Fibroblast of pulmonary artery (primary cell): ENCODE measurements around the gene TBX21.

ENCODE experiments used
- DNase-seq: peaks from one replicate; pipeline ENCODE4 v3.0.0-alpha.2; 2010; ENCODE audit warnings: low read depth
- H3K4me3 ChIP-seq: replicated peaks from 2 replicates; pipeline ENCODE4 v1.5.1; 2011; ENCODE audit warnings: low read depth, mild to moderate bottlenecking, control low read depth, low read length, moderate library complexity
- TF ChIP-seq, protein P1 (sequence below): IDR thresholded peaks from 2 replicates; pipeline ENCODE4 v1.5.1; 2011; ENCODE audit warnings: mild to moderate bottlenecking, control low read depth, low read length, inconsistent platforms; ENCODE audit errors: missing control alignments

The TBX21 gene

DNA sequence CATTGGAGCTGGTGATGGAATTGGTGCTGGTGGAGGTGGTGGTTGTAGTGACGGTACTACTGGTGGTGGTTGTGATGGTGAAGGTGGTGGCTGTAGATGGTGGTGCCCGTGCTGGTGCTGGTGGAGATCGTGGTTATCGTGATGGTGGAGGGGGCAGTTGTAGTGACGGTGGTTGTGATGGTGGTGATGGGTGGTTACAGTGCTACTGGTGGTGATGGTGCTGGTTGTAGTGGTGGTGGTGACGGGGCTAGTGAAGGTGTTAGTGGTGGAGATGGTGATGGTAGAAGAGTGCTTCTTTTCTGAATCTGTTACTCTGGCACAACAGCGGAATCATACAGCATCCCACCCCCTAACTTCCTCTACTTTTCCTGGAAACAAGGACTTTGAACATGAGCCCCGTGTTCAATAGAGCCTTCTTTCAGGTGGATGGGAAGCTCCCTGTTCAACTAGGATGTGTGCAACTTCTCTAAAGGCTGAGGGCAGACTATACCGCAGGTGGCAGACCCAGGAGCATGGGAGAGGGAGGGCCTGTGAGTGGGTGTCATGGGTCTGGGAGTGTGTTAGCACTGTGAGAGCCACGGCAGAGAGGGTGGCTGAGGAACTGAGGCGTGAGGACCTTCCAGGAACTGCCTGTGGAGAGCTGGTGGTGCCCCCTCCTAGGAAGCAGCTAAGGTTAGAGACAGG lies 8.2 kb downstream of the TBX21 start:
- TF ChIP-seq, protein P1, sequence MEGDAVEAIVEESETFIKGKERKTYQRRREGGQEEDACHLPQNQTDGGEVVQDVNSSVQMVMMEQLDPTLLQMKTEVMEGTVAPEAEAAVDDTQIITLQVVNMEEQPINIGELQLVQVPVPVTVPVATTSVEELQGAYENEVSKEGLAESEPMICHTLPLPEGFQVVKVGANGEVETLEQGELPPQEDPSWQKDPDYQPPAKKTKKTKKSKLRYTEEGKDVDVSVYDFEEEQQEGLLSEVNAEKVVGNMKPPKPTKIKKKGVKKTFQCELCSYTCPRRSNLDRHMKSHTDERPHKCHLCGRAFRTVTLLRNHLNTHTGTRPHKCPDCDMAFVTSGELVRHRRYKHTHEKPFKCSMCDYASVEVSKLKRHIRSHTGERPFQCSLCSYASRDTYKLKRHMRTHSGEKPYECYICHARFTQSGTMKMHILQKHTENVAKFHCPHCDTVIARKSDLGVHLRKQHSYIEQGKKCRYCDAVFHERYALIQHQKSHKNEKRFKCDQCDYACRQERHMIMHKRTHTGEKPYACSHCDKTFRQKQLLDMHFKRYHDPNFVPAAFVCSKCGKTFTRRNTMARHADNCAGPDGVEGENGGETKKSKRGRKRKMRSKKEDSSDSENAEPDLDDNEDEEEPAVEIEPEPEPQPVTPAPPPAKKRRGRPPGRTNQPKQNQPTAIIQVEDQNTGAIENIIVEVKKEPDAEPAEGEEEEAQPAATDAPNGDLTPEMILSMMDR, result no peak
- no peak overlapping the region for H3K4me3 ChIP-seq
- no peak for DNase-seq

DNA sequence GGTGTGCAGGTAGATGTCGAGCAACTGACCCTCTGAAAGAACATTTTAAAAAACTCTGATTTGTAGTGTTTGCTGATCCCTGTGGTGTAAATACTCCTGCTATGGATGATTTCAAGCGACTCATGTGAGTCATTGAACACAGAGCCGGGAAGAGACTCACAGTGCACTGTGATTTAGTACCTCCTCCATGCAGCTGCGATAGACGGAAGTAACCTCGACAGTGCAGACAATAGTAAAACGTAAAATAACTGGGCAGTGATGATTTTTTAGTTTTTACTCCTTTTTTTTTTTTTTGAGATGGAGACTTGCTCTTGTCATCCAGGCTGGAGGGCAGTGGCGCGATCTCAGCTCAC lies 8.7 kb downstream of the TBX21 start:
- no peak overlapping the region for H3K4me3 ChIP-seq
- no peak for DNase-seq
- TF ChIP-seq, protein P1, result no peak

DNA sequence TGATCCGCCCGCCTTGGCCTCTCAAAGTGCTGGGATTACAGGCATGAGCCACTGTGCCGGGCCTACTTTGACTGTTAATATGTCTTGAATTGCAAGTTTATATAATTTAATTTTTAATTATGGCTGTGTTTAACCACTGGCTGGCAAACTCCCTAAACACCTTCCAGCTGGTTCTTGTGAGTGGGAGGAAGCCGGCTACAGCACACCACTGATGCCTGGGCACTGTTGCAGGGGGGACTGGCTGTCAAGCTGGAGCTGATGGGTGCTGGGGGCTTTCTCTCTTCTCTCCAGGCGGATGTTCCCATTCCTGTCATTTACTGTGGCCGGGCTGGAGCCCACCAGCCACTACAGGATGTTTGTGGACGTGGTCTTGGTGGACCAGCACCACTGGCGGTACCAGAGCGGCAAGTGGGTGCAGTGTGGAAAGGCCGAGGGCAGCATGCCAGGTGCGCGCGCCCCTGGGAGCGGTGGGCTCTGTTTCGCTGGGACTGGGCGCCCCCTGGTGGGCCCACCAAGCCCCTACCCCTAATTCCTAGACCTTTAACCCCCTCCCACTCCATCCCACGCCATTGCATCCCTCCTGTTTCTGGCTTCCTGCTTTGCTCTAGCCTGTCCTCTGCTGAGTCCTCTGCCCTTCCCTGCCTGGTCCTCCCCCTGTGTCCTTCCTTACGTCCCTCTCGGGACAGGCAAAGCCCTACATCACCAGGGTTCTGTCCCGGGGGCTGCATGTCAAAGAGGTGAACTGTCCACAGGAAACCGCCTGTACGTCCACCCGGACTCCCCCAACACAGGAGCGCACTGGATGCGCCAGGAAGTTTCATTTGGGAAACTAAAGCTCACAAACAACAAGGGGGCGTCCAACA lies 9.5 kb downstream of the TBX21 start:
- no peak for DNase-seq
- no peak overlapping the region for H3K4me3 ChIP-seq
- TF ChIP-seq, protein P1, result peak; percentile 21

DNA sequence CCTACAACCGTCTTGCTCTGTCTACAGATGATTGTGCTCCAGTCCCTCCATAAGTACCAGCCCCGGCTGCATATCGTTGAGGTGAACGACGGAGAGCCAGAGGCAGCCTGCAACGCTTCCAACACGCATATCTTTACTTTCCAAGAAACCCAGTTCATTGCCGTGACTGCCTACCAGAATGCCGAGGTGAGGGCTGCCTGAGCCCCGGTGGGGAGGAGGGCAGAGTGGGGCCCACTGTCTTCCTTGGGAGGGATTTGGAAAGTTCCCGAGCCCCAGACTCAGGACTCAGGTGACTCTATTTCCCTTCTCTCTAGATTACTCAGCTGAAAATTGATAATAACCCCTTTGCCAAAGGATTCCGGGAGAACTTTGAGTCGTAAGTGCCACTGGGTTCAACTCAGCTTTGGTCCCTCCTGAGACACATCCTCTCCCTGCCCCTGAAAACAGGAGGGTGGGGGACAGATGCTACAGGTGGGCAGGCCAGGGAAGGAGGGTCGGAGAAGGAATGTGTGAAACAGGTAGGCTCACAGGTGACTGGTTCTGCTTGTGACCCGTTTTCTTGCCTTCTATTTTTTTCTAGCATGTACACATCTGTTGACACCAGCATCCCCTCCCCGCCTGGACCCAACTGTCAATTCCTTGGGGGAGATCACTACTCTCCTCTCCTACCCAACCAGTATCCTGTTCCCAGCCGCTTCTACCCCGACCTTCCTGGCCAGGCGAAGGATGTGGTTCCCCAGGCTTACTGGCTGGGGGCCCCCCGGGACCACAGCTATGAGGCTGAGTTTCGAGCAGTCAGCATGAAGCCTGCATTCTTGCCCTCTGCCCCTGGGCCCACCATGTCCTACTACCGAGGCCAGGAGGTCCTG lies 11.4 kb downstream of the TBX21 start:
- DNase-seq, result no peak
- no peak overlapping the region for H3K4me3 ChIP-seq
- TF ChIP-seq, protein P1, result no peak

DNA sequence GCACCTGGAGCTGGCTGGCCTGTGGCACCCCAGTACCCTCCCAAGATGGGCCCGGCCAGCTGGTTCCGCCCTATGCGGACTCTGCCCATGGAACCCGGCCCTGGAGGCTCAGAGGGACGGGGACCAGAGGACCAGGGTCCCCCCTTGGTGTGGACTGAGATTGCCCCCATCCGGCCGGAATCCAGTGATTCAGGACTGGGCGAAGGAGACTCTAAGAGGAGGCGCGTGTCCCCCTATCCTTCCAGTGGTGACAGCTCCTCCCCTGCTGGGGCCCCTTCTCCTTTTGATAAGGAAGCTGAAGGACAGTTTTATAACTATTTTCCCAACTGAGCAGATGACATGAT lies 12.0 kb downstream of the TBX21 start:
- DNase-seq, result no peak
- H3K4me3 ChIP-seq, result no peak overlapping the region
- TF ChIP-seq, protein P1, result no peak

DNA sequence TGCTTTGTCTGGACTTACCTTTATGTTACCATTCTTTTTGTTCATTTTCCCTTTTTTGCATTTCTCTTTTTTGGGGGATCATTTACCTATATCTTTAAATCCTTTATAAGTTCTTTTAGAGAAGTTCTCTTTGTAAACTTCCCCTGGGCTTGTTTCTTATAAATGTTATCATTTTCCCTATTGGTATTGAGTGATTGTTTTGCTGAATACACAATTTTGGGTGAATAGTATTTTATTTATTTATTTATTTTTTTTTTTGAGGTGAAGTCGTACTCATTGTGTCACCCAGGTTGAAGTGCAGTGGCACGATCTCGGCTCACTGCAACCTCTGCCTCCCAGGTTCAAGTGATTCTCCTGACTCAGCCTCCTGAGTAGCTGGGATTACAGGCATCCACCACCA lies 18.4 kb downstream of the TBX21 start:
- TF ChIP-seq, protein P1, result no peak
- H3K4me3 ChIP-seq, result no peak overlapping the region
- DNase-seq, result no peak
